HG02852 (cell line): ENCODE measurements around the gene USP10.
"Not testable (repeated sequence)": the region's sequence is repeated elsewhere in the genome, so short reads cannot be mapped to it uniquely, and the experiment has no call there.

ENCODE experiments used
- ATAC-seq: cut with Tn5 transposase; IDR thresholded peaks from one replicate; pipeline ENCODE4 v1.9.1; 2021; ENCODE audit warnings: mild to moderate bottlenecking, moderate library complexity; ENCODE audit not compliant: unreplicated experiment

Gene USP10

DNA sequence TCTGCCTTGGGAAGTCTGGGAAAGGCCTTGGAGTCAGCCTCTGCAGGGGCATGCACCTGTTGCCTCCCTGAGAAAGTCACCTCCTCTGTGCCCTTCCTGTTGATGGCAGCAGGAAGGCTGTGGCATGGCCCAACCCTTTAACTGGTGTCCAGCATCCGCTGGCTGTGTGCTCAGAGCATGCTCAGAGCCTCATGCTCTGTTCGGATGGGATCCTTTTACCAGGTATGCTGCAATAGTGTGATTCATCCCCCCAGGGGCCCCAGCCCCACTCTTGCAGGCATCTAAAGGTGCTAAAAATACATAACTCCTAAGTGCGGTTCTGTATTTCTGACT lies 26.6 kb upstream of the USP10 start:
- ATAC-seq = no peak

DNA sequence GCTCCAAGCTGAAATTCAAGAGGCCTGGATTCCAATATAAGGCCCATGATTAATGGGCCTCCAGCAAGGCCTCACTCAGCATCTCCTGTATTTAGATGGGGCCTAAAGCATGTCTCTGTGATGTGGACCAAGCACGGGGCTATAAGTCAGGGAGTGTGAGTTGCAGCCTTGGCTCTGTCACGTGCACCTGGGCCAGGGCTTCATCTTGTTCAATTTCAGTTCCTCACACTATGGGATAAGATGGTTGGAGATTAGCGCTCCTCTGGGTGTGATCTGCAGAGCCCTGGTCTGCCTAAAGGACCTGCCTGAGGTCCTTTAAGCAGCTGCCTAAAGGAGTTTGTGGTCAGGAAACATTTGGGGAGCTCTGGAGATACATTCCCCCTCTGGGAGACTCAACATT lies 26.2 kb upstream of the USP10 start:
- no peak for ATAC-seq

DNA sequence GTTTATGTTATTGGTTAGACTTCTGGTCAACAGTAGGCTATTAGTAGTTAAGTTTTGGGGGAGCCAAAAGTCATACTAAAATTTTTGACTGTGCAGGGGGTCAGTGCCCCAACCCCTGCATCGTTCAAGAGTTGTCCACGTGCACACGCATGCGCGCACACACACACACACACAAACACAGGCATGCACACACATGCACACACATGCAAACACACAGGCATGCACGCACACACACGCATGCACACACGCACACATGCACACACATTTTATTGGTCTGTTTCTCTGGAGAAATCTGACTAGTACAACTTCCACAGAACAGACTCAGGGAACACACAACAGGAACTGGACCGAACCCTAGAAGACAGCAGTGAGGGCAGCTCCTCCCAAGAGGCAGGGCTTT lies 24.4 kb upstream of the USP10 start:
- ATAC-seq = no peak

DNA sequence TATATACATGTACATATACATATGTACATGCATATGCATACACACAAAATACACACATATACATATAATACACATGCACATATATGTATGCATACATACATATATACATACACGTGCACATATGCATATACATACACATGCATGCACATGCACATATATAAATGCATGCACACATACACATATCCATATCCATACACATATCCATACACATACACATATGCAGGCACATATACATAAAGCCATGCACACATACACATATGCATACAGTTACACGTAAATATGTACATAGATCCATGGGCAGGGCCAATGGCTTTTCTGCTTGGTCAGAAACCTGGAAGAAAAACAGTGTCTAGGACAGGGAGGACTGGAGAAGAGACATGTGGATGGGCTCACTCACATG lies 23.9 kb upstream of the USP10 start:
- no peak for ATAC-seq

DNA sequence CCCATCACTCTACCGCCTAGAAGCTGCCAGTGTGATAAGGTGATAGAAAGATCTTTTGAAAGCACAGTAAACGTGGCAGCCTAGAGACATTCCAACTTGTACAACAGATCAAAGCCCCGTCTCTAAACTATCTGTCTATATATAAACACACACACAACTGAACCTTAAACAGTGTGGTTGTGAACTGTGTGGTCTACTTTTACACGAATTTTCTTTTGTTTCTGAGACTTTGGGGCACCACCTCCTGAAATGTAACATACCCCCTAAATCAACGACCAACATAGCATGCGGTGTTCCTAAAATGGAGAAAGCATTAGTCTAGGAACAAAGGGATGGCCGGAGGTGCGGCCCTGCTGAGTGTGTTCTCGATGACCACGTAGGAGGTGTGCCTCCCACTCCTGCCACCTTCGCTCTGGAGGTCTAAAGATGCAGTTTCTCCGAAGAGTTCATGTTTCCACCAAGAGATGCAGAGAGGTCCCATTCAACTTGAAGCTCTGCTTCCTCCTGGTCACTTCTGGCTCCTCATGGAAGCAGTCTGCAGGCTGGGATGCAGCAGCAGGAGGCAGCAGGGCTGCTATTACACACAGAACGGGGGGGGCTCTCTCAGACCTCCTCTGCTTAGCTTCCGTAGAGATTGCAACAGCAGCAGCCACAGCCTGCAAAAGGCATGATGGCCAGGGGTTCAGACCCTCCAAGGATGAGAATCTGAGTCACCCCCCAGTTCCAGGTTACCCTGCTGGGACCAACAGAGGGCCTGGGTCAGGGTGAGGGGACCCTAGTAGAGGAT lies 22.6 kb upstream of the USP10 start:
- ATAC-seq = no peak

DNA sequence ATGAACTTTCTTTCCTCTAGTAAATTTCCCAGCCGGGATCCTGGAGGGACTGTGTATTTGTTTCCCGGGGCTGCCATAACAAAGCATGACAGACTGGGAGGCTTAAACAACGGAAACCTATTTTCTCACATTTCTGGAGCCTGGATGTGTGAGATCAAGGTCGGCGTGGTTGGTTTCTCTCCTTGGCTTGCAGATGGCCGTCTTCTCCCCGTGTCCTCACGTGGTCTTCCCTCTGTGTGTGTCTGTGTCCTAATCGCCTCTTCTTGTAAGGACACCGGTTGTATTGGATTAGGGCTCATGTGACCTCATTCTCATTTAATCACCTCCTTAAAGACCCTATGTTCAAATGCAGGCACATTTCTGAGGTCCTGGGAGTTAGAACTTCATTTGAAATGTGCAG lies 22.0 kb upstream of the USP10 start:
- ATAC-seq = no peak

DNA sequence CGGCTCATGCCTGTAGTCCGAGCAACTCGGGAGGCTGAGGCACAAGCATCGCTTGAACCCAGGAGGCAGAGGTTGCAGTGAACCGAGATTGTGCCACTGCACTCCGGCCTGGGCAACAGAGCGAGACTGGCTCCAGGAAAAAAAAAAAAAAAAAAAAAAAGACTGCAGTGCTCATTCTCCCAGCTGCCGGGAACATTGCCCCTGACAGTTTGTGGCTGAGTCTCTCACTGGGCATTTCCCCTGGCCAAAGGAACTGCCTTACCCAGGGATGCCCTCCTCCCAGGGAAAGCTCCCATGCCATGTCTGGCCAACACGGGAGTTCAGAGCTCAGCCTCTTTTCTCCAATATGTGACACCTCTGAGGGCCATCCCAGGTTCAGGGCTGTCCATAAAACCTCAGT lies 21.3 kb upstream of the USP10 start:
- no peak for ATAC-seq

DNA sequence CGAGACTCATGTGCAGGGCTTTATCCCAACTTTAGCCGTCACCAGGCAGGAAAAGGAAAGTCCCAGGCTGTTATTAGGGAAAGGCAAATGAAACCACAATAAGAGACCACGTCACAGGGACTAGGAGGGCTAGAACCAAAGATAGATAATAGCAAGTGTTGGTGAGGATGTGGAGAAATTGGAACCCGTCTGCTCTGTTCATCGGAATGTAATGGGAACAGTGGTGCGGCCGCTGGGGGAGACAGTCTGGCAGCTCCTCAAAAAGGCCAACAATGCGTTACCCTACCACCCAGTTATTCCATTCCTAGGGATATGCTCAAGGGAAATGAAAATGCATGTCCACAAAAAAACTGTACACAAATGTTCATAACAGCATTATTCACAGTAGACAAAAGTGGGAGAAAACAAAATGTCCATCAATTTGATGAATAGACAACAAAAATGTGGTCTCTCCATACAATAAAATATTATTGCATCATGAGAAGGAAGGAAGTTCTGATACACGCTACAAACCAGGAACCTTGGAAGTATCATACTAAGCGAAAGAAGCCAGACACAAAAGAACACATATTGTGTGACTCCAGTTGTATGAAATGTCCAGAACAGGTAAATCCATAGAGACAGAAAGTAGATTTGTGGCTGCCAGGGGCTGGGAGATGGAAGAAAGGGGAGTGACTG lies 19.5 kb upstream of the USP10 start:
- ATAC-seq = no peak

DNA sequence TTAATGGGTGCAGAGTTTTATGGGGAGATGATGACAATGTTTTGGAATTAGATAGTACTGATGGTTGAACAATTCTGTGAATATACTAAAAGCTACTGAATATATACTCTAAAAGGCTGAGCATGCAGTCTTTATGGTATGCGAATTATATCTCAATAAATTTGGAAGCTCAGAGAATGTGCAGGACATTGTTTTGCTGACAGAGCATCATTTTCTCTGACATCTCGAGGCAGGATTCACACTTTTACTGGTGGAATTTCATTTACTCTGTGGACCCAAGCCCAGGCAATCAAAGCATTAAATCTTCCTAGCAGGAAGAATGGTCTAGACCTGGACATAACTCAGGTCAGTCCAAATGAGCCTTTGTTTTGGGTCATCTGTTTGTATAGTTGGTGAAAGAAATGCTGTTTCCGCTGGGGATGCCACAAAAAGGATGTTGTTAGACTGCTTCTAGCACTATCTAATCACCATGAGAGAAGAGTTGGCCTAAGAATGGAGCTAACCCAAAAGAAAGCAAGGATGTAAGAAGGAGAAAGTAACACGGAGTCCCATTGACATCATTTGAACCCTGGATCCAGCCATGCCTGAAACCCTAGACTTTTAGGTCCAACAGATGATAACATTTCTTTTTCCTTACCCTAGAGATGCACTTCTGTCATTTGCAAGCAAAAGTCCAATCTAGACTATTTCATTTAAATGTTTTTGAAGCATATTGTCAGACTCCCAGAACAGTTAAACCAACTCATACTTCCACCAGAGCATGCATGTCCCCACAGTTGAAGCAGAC lies 18.8 kb upstream of the USP10 start:
- ATAC-seq = no peak

DNA sequence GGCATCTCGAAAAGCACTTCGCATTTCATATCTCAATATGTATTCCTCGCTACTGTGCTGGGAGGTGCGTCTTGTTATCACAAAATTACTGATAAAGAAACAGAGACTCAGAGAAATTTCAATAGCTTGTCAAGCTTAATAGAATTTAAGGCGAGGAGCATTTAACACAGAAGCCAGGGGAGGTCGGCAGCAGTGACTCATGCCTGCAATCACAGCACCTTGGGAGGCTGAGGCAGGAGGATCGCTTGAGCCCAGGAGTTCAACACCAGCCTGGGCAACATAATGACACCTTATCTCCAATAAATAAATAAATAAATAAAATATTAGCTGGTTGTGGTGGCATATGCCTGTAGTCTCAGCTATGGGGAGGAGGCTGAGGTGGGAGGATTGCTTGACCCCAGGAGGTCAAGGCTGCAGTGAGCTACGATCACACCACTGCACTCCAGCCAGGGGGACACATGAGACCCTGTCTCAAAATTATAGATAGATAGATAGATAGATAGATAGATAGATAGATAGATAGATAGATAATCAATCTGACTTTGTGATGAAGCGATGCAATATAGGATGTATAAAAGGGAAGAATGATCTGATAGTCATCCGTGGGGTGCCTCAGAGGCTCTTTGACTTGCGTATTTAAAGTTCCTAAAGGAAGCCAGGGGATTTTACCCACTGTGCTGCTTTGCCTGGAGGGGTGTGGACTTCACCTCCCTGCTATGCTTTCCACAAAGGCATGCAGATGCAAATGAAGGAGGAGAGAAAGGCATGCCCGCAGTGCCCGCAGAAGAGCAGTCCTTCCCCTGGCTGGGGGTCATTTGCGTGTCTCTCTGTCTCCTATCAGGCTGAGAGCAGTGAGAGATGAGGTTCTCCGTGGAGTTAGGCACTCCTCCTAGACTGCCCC lies 15.9 kb upstream of the USP10 start:
- no peak for ATAC-seq

DNA sequence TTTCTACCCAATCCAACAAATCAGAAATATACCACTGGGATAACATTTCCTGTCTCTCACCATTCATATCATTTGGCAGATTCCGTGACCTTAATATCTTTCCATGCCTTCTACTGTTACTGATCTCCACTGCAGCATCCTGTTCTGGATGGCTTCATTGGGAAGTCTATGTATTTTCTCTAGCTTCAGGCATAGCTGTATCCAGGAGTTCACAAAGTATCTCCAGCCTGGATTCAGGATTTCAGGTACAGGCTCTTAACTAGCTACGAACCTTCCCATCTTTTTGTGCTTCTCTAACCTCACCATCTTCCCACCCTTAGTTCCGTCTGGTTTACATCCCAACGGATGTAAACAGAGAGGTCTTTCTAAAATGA lies 15.2 kb upstream of the USP10 start:
- no peak for ATAC-seq

DNA sequence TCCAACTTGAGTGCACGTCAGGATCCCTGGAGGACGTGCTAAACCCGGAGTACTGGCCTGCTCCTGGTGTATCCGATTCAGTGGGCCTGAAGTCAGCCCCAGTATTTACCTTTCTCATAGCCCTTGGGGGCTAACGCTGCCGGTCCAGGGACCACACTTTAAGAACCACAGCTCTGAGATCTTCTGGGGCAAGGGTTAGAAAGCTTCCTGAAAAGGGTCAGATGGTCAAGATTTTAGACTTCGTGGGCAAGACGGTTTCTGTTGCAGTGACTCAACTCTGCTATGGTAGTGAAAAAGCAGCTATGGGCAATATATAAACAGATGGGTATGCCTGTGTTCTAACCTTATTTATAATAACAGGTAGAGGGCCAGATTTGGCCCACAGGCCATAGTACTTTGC lies 14.6 kb upstream of the USP10 start:
- no peak for ATAC-seq

DNA sequence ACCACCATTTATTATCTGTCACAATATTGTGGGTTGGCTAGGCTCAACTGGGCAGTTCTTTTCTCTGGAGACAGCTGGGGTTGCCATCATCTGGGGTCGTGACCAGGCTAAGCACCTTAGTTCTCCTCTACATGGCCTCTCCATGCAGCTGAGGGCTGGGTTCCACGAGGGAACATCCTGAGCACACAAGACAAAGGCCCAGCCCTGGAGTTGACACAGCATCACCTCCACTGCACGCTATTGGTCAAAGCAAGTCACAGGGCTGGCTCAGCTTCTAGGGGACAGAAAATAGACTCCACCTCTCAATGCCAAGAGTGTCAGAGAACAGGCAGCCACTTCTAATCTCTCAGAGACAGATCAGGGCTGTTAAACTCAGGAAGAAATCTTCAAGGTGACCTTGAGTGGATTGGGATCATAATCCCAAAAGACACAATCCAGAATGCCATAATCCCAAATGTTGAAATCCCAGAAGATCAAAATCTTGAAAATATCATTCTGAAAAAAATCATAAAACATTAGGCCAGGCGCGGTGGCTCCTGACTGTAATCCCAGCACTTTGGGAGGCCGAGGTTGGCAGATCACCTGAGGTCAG lies 13.0 kb upstream of the USP10 start:
- no peak for ATAC-seq

DNA sequence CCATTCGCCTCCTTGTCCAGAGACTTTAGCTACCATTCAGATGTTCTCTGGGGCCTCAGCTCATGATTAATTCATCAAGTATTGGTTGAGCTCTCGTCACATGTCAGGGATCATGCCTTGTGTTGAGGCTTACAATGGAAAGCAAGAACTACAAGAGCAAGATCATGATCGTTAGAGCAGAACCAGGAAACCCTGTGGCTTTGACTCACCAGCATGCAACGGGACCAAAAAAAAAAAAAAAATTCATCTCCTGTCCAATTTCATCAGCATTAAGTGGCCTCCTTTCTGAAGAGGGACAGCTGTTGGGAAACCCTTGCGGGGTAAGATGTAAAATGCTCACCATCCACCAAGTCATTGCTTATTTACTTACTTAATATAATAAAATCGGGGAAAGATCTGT lies 12.1 kb upstream of the USP10 start:
- peak; percentile 78 for ATAC-seq

DNA sequence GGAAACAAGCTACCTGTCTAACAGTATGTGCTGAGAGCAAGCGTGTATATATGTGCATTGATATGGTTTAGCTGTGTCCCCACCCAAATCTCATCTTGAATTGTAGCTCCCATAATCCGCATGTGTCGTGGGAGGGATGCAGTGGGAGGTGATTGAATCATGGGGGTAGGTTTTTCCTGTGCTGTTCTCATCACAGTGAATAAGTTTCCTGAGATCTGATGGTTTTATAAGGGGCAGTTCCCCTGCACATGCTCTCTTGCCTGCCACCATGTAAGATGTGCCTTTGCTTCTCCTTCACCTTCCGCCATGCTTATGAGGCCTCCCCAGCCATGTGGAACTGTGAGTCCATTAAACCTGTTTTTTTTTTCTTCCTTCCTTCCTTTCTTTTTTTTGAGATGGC lies 11.6 kb upstream of the USP10 start:
- not testable (repeated sequence) for ATAC-seq

DNA sequence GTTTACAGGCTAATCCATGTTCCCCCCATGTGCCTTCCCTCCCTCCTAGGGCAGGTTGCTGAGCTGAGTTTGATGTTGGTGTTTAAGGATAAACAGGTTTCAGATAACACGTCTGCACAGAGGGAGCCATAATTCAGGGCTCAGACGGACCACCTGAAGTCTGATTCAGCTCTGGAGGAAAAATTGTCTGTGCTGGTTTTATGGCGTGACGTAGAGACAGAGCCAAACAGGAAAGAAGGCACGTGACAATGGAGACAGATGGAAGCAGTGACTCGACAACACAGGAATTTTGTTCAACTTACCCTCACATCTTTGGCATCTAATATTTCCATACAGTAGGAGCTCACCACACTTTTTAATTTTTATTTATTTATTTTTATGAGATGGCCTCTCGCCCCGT lies 10.7 kb upstream of the USP10 start:
- no peak for ATAC-seq

DNA sequence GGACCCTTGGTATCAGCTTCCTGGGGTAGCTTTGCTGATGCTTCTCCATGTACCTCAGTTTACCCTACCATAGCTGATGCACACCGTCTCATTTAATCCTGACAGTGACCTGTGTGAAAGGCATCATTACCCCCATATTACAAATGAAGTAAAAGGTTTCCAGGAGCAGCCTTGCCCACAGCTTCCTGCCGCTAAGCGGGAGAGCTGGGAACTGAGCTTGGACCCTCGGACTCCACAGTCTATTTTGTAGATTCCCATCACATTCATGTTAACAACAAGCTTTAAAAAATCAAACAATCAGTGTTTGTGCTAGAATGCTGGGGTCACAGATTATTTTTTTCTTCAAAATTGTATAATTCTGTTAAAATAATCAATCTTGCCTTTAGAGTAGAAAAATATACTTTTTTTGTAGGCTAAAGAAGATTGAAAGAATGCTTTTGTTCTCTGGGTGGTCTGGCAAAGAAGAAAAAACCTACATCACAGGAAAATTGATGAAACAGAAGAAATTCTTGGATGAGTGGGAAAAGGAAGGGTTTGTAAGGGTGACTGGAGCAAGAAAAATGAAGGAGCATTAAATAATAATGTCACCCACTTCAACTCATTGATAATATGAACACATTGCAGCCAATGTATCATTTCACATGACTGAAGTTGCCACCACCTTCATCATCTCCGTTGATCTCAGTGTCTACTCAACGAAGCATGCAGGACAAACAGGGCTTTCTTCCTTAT lies 9.5 kb upstream of the USP10 start:
- ATAC-seq = no peak

DNA sequence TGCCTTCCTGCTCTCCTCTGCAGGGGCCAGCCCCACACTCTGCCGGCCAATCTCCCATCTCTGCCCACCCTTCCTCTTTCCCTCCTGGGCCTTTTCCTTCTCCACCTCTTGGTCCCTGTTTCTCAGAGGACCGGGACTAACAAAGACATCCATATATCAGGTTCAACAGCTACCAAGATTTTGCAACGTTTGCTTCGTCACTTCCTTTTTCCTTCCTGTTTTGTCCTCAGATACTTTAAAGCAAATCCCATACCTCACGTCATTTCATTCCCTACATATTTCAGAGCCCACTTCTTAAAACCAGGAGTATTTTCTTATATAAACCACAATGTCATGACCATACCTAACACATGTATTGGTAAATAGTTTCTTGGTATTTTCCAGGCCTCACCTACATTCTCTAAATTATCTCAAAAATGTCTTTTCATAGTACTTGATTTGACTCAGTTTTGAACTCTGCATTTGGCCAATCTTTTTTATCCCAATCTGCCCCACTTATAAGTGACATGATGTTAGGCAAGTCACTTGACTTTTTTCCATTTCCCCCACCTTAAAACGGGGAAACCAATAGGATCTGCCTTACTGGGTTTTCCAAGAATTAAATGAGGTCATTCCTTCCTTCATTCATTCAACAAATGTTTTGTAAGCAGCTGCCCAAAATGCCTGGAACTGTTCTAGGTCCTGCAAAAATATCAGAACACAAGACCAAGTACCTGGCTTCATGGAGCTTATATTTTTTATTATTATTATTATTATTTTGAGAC lies 7.2 kb upstream of the USP10 start:
- no peak for ATAC-seq

DNA sequence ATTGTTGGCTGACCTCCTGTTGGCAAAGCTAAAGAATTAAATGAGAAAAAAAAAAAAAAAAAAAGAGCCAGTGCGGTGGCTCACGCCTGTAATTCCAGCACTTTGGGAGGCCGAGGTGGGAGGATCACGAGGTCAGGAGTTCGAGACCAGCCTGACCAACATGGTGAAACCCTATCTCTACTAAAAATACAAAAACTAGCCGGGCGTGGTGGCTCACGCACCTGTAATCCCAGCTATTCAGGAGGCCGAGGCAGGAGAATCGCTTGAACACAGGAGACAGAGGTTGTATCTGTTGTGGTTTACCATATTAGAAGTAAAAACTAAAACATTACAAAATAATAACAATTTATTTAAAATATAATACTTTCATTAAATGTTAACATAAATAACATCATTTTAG lies 5.9 kb upstream of the USP10 start:
- ATAC-seq = not testable (repeated sequence)
